RWPE2 (cell line): ENCODE results near the gene ST7.

Source experiments
- ATAC-seq: fragments of 200-7000 bp; cut with Tn5 transposase; 3 replicates; pipeline ENCODE4 v1.9.1; 2021; ENCODE audit warnings: low read depth
- DNase-seq: peaks from one replicate; pipeline ENCODE4 v3.0.0-alpha.2; 2020; ENCODE audit warnings: low spot score
- H3K27ac ChIP-seq: fragments of 450-650 bp; 2 replicates; pipeline ENCODE4 v1.5.1; 2017; ENCODE audit warnings: mild to moderate bottlenecking; ENCODE audit not compliant: poor library complexity, severe bottlenecking
- H3K27me3 ChIP-seq: fragments of 250-450 bp; sonication (Bioruptor Pico); 2 replicates; pipeline ENCODE4 v1.5.1; 2021; ENCODE audit warnings: mild to moderate bottlenecking, moderate library complexity; ENCODE audit not compliant: insufficient read depth, poor library complexity, severe bottlenecking
- H3K36me3 ChIP-seq: fragments of 250-450 bp; sonication (Bioruptor Pico); 2 replicates; pipeline ENCODE4 v1.5.1; 2020; ENCODE audit warnings: low read depth, mild to moderate bottlenecking, moderate library complexity
- H3K4me1 ChIP-seq: fragments of 250-450 bp; sonication (Bioruptor Pico); 2 replicates; pipeline ENCODE4 v1.5.1; 2021; ENCODE audit warnings: mild to moderate bottlenecking, moderate library complexity; ENCODE audit not compliant: insufficient read depth, poor library complexity, severe bottlenecking
- H3K4me3 ChIP-seq: fragments of 250-450 bp; sonication (Bioruptor Pico); 2 replicates; pipeline ENCODE4 v1.5.1; 2021; ENCODE audit warnings: mild to moderate bottlenecking, moderate library complexity; ENCODE audit not compliant: severe bottlenecking
- H3K9me3 ChIP-seq: fragments of 250-450 bp; sonication (Bioruptor Pico); 2 replicates; pipeline ENCODE4 v1.5.1; 2021; ENCODE audit warnings: mild to moderate bottlenecking, moderate library complexity; ENCODE audit not compliant: severe bottlenecking
- CTCF ChIP-seq: fragments of 450-650 bp; IDR thresholded peaks from one replicate; pipeline ENCODE4 v1.5.1; 2017; ENCODE audit warnings: mild to moderate bottlenecking, moderate library complexity; ENCODE audit not compliant: poor library complexity, severe bottlenecking

ST7 gene

GRCh38 chr7:117273325-117273724 lies 320.0 kb downstream of the ST7 start:
- ATAC-seq (no peak), DNase-seq (no peak)
- Histone ChIP-seq H3K36me3 (no peaks in the 10 kb centered on the region), H3K4me3 (no peak overlapping the region), H3K27ac (no peak overlapping the region), H3K9me3 (no peaks in the 10 kb centered on the region), H3K27me3 (no peaks in the 10 kb centered on the region), H3K4me1 (peaks cover 28% of the 10 kb centered on the region)
- no peak for TF ChIP-seq CTCF

- Histone ChIP-seq H3K27me3 (no peaks in the 10 kb centered on the region), H3K4me3 (no peak overlapping the region), H3K36me3 (no peaks in the 10 kb centered on the region), H3K9me3 (no peaks in the 10 kb centered on the region), H3K27ac (no peak overlapping the region), H3K4me1 (peaks cover 28% of the 10 kb centered on the region)
- TF ChIP-seq CTCF, result no peak
- ATAC-seq (peak; percentile 58), DNase-seq (peak; percentile 70)
Measured at GRCh38 chr7:117273814-117274225, 320.5 kb downstream of the ST7 start.

- Histone ChIP-seq H3K9me3 (no peaks in the 10 kb centered on the region), H3K36me3 (no peaks in the 10 kb centered on the region), H3K27me3 (no peaks in the 10 kb centered on the region), H3K27ac (no peak overlapping the region), H3K4me1 (peaks cover 20% of the 10 kb centered on the region), H3K4me3 (no peak overlapping the region)
- no peak for TF ChIP-seq CTCF
- ATAC-seq, result no peak
- no peak for DNase-seq
Measured at GRCh38 chr7:117274951-117275350, 321.6 kb downstream of the ST7 start.

- Histone ChIP-seq H3K4me1 (peaks cover 11% of the 10 kb centered on the region), H3K9me3 (no peaks in the 10 kb centered on the region), H3K36me3 (no peaks in the 10 kb centered on the region), H3K27ac (no peak overlapping the region), H3K27me3 (no peaks in the 10 kb centered on the region), H3K4me3 (no peak overlapping the region)
- DNase-seq, result no peak
- TF ChIP-seq CTCF, result no peak
- ATAC-seq, result no peak
Measured at GRCh38 chr7:117277576-117277975, 324.3 kb downstream of the ST7 start.

GRCh38 chr7:117278040-117278439 lies 324.7 kb downstream of the ST7 start:
- no peak for TF ChIP-seq CTCF
- H3K9me3 ChIP-seq, result no peaks in the 10 kb centered on the region
- H3K4me1 ChIP-seq, result peaks cover 11% of the 10 kb centered on the region
- ATAC-seq (no peak), DNase-seq (no peak)
- no peaks in the 10 kb centered on the region for H3K27me3 ChIP-seq
- H3K27ac ChIP-seq, result no peak overlapping the region
- no peak overlapping the region for H3K4me3 ChIP-seq
- no peaks in the 10 kb centered on the region for H3K36me3 ChIP-seq
